Peyer's patch (tissue), 4 donors: ENCODE data around the gene RAPGEF1. TPM values are rescaled to one million over a fixed set of nuclear protein-coding genes. Genes with fewer than 3 reads are reported as not detected.
"Not testable (repeated sequence)": the region's sequence is repeated elsewhere in the genome, so short reads cannot be mapped to it uniquely, and the experiment has no call there.

Source experiments
- DNase-seq, 3 donors: peaks; one replicate each; pipeline ENCODE4 v3.0.0-alpha.2; 2017 to 2019
- H3K27ac ChIP-seq, 4 donors: fragments of 200-600 bp; sonication (generic); one replicate each; pipeline ENCODE4 v1.5.1; 2016 to 2019
- H3K27me3 ChIP-seq, 2 donors: fragments of 200-600 bp; sonication (generic); one replicate each; pipeline ENCODE4 v1.5.1; 2019
- H3K36me3 ChIP-seq, 3 donors: fragments of 200-600 bp; sonication (generic); one replicate each; pipeline ENCODE4 v1.5.1; 2016 to 2019
- H3K4me1 ChIP-seq, 4 donors: fragments of 200-600 bp; sonication (generic); one replicate each; pipeline ENCODE4 v1.5.1; 2016 to 2019
- H3K4me3 ChIP-seq, 4 donors: fragments of 200-600 bp; sonication (generic); 1 replicate in 3 of 4; 2 replicates in 1 of 4; pipeline ENCODE4 v1.5.1; 2016 to 2019; ENCODE audit warnings: mild to moderate bottlenecking in 1 of 4
- H3K9me3 ChIP-seq, 4 donors: fragments of 200-600 bp; sonication (generic); one replicate each; pipeline ENCODE4 v1.5.1; 2016 to 2019; ENCODE audit warnings: mild to moderate bottlenecking in 1 of 4
- CTCF ChIP-seq, 6 experiments: fragments of 450-650 bp in 4 of 6; fragments of 200-600 bp in 2 of 6; sonication (generic) in 1 of 6; IDR thresholded peaks; one replicate each; pipeline ENCODE4 v1.5.1; 2017 to 2019; ENCODE audit warnings: antibody characterized with exemption in 6 of 6, mild to moderate bottlenecking in 3 of 6, moderate library complexity in 1 of 6
- POLR2A ChIP-seq, 2 donors: fragments of 450-650 bp; IDR thresholded peaks; one replicate each; pipeline ENCODE4 v1.5.1; 2017; ENCODE audit warnings: antibody characterized with exemption in 2 of 2, mild to moderate bottlenecking in 2 of 2, moderate library complexity in 2 of 2
- total RNA-seq, 4 donors: library from RNA; depleted of rRNA; stranded (reverse); fragments of >200 nt; gene quantifications; one replicate each; pipeline ENCODE4 v1.1.0, GENCODE V29; 2016

The RAPGEF1 gene
- total RNA-seq, 4 donors from 2014 or later = 51.7 to 182 (median 70.7) TPM

- Histone ChIP-seq H3K27ac (no peak overlapping the region), H3K27me3 (no peaks in the 10 kb centered on the region), H3K9me3 (no peaks in the 10 kb centered on the region), H3K36me3 (no peaks in the 10 kb centered on the region), H3K4me3 (no peak overlapping the region), H3K4me1 (peaks cover 0 to 9% (median 2%) of the 10 kb centered on the region in 4 donors)
- TF ChIP-seq CTCF (IDR thresholded peaks at IDR 0.05) (no peak), POLR2A (IDR thresholded peaks at IDR 0.05) (no peak)
- DNase-seq = no peak
Observed at GRCh38 chr9:131690941-131691573, 48.8 kb downstream of the RAPGEF1 start.

GRCh38 chr9:131690462-131690861 lies 49.4 kb downstream of the RAPGEF1 start:
- Histone ChIP-seq H3K4me1 (peaks cover 0 to 9% (median 0%) of the 10 kb centered on the region in 4 donors), H3K27me3 (no peaks in the 10 kb centered on the region), H3K9me3 (no peaks in the 10 kb centered on the region), H3K36me3 (no peaks in the 10 kb centered on the region), H3K27ac (no peak overlapping the region), H3K4me3 (no peak overlapping the region)
- DNase-seq = peak in 1 of 3 donors; percentile 26
- no peak for TF ChIP-seq CTCF (IDR thresholded peaks at IDR 0.05)
- TF ChIP-seq POLR2A (IDR thresholded peaks at IDR 0.05) = no peak

GRCh38 chr9:131688377-131688776 lies 51.5 kb downstream of the RAPGEF1 start:
- no peak overlapping the region for H3K27ac ChIP-seq
- no peak overlapping the region for H3K4me3 ChIP-seq
- no peaks in the 10 kb centered on the region for H3K9me3 ChIP-seq
- no peaks in the 10 kb centered on the region for H3K27me3 ChIP-seq
- H3K4me1 ChIP-seq = peaks cover 0 to 9% (median 0%) of the 10 kb centered on the region in 4 donors
- H3K36me3 ChIP-seq = no peaks in the 10 kb centered on the region
- TF ChIP-seq CTCF (IDR thresholded peaks at IDR 0.05) = no peak
- no peak for TF ChIP-seq POLR2A (IDR thresholded peaks at IDR 0.05)
- DNase-seq = peak in 1 of 3 donors; percentile 22

- DNase-seq = no peak
- Histone ChIP-seq H3K36me3 (no peaks in the 10 kb centered on the region), H3K27ac (peak overlapping the region in 1 of 4 donors; percentile 42), H3K27me3 (no peaks in the 10 kb centered on the region), H3K4me1 (peaks cover 0 to 9% (median 0%) of the 10 kb centered on the region in 4 donors), H3K4me3 (no peak overlapping the region), H3K9me3 (no peaks in the 10 kb centered on the region)
- TF ChIP-seq CTCF (IDR thresholded peaks at IDR 0.05) = no peak
- TF ChIP-seq POLR2A (IDR thresholded peaks at IDR 0.05) = no peak
Observed at GRCh38 chr9:131685753-131686706, 53.8 kb downstream of the RAPGEF1 start.

- H3K9me3 ChIP-seq, H3K27me3 ChIP-seq, DNase-seq, H3K4me3 ChIP-seq, H3K27ac ChIP-seq, H3K36me3 ChIP-seq: not testable (repeated sequence)
- peaks cover 0 to 17% (median 11%) of the 10 kb centered on the region in 4 donors for H3K4me1 ChIP-seq
Observed at GRCh38 chr9:131683094-131683493, 56.8 kb downstream of the RAPGEF1 start.

- DNase-seq = no peak
- Histone ChIP-seq H3K36me3 (no peaks in the 10 kb centered on the region), H3K9me3 (no peaks in the 10 kb centered on the region), H3K27ac (peak overlapping the region in 1 of 4 donors; percentile 5), H3K27me3 (no peaks in the 10 kb centered on the region), H3K4me3 (no peak overlapping the region), H3K4me1 (peaks cover 0 to 20% (median 14%) of the 10 kb centered on the region in 4 donors)
- TF ChIP-seq POLR2A (IDR thresholded peaks at IDR 0.05) (no peak), CTCF (IDR thresholded peaks at IDR 0.05) (no peak)
Observed at GRCh38 chr9:131682261-131682660, 57.6 kb downstream of the RAPGEF1 start.

GRCh38 chr9:131681826-131682225 lies 58.0 kb downstream of the RAPGEF1 start:
- H3K4me3 ChIP-seq = not testable (repeated sequence)
- H3K4me1 ChIP-seq = peaks cover 0 to 20% (median 14%) of the 10 kb centered on the region in 4 donors

GRCh38 chr9:131681108-131681507 lies 58.8 kb downstream of the RAPGEF1 start:
- H3K27ac ChIP-seq, H3K36me3 ChIP-seq, H3K4me3 ChIP-seq, H3K9me3 ChIP-seq, DNase-seq, H3K27me3 ChIP-seq: not testable (repeated sequence)
- peaks cover 0 to 27% (median 14%) of the 10 kb centered on the region in 4 donors for H3K4me1 ChIP-seq

More at GRCh38 chr9:131681826-131682225, 58.0 kb downstream of the RAPGEF1 start:
- DNase-seq, H3K36me3 ChIP-seq, H3K9me3 ChIP-seq, H3K27me3 ChIP-seq: not testable (repeated sequence)
- peak overlapping the region in 1 of 4 donors; percentile 5 for H3K27ac ChIP-seq
